Hepatocyte (in vitro differentiated cells): Measurements from ENCODE around the gene CBX6. TPM values are rescaled to one million over a fixed set of nuclear protein-coding genes. Genes with fewer than 3 reads are reported as not detected.

Experiments
- DNase-seq: peaks from one replicate; pipeline ENCODE4 v3.0.0-alpha.2; 2016; ENCODE audit warnings: low spot score
- H2AFZ ChIP-seq: fragments of 200-600 bp; sonication (generic); 2 replicates; pipeline ENCODE4 v1.6.0; 2016; ENCODE audit warnings: antibody characterized with exemption, mild to moderate bottlenecking
- H3K27ac ChIP-seq: fragments of 200-600 bp; sonication (generic); 2 replicates; pipeline ENCODE4 v1.5.1; 2016; ENCODE audit warnings: mild to moderate bottlenecking
- H3K27me3 ChIP-seq: fragments of 200-600 bp; sonication (generic); 2 replicates; pipeline ENCODE4 v1.6.1; 2016
- H3K36me3 ChIP-seq: fragments of 200-600 bp; sonication (generic); replicated peaks from 2 replicates; pipeline ENCODE4 v1.5.1; 2016; ENCODE audit warnings: low read depth; ENCODE audit not compliant: insufficient read depth
- H3K4me1 ChIP-seq: fragments of 200-600 bp; sonication (generic); 2 replicates; pipeline ENCODE4 v1.5.1; 2016; ENCODE audit warnings: mild to moderate bottlenecking, moderate library complexity; ENCODE audit not compliant: insufficient read depth
- H3K4me2 ChIP-seq: fragments of 200-600 bp; sonication (generic); 2 replicates; pipeline ENCODE4 v1.6.0; 2016
- H3K4me3 ChIP-seq: fragments of 200-600 bp; sonication (generic); 2 replicates; pipeline ENCODE4 v1.5.1; 2016; ENCODE audit warnings: mild to moderate bottlenecking
- H3K79me2 ChIP-seq: fragments of 200-600 bp; sonication (generic); 2 replicates; pipeline ENCODE4 v1.6.0; 2017; ENCODE audit warnings: mild to moderate bottlenecking
- H3K9me2 ChIP-seq: fragments of 200-600 bp; sonication (generic); replicated peaks from 2 replicates; pipeline ENCODE4 v1.6.0; 2017; ENCODE audit warnings: mild to moderate bottlenecking; ENCODE audit not compliant: insufficient read depth
- H3K9me3 ChIP-seq: fragments of 200-600 bp; sonication (generic); 2 replicates; pipeline ENCODE4 v1.5.1; 2016; ENCODE audit warnings: low read depth, mild to moderate bottlenecking
- H4K20me1 ChIP-seq: fragments of 200-600 bp; sonication (generic); 2 replicates; pipeline ENCODE4 v1.6.0; 2016; ENCODE audit warnings: mild to moderate bottlenecking; ENCODE audit not compliant: insufficient read depth, poor library complexity, severe bottlenecking
- EZH2 ChIP-seq: fragments of 200-600 bp; sonication (generic); IDR thresholded peaks from 2 replicates; pipeline ENCODE4 v1.6.1; 2016; ENCODE audit warnings: antibody characterized with exemption, mild to moderate bottlenecking, borderline replicate concordance
- EZH2phosphoT487 ChIP-seq: fragments of 200-600 bp; sonication (generic); IDR thresholded peaks from one replicate; pipeline ENCODE4 v1.6.1; 2018; ENCODE audit warnings: antibody characterized with exemption, mild to moderate bottlenecking, low read depth, moderate library complexity; ENCODE audit not compliant: unreplicated experiment, severe bottlenecking
- WGBS: methylation state at CpG from one replicate; pipeline ENCODE4 v1.1.6; 2016; ENCODE audit warnings: low lambda C conversion rate; ENCODE audit errors: missing lambda C conversion rate; 5-methylcytosine and 5-hydroxymethylcytosine counted together
- polyA plus RNA-seq: library from polyadenylated mRNA; unstranded; fragments of >200 nt; fragmentation: Nextera tagmentation; extraction: Ambion mirVana; gene quantifications from 2 replicates; pipeline ENCODE4 v1.2.1, GENCODE V29; 2016
- total RNA-seq: library from RNA; depleted of rRNA; stranded (reverse); fragments of >200 nt; gene quantifications from 2 replicates; pipeline ENCODE4 v1.2.3, GENCODE V29; 2014
- TF ChIP-seq, protein P1 (sequence below): fragments of 200-600 bp; sonication (generic); IDR thresholded peaks from 2 replicates; pipeline ENCODE4 v1.5.1; 2016; ENCODE audit warnings: antibody characterized with exemption, mild to moderate bottlenecking; ENCODE audit not compliant: poor library complexity

Gene CBX6
- total and polyA plus RNA-seq, 2 experiments from 2014 or later = 42.9 to 45.4 TPM

DNA sequence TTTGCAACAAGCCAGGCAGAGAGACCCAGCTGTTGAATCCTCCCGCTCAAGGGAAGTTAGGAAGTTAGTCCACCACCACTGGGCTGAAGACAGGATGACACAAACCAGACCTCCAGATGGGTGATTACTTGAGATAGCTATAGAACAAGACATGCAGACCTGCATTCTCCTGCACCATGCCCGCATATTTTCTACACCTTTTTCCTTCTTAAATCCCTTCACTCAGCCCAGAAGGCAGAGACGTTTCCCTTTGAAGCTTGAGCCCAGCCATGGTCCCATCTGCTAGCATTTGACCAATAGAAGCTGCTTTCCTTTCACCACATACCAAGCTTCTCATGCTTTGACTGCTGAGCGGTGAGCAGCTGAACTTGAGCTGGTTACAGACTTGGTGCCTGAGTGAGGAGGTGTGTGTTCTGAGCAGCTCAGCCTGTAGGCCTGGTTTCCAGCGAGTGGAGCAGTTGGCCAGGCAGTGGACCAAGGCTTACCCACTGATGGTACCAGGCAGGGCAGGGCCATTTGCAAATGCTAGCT is 29.2 kb upstream of the CBX6 start:
- Histone ChIP-seq H4K20me1 (no peaks in the 10 kb centered on the region), H3K9me2 (no peaks in the 10 kb centered on the region), H3K27ac (no peak overlapping the region), H3K4me3 (no peak overlapping the region), H3K27me3 (no peaks in the 10 kb centered on the region), H3K79me2 (no peaks in the 10 kb centered on the region), H3K4me1 (no peaks in the 10 kb centered on the region), H3K36me3 (no peaks in the 10 kb centered on the region), H3K9me3 (peaks cover 3% of the 10 kb centered on the region), H3K4me2 (no peak overlapping the region), H2AFZ (no peak overlapping the region)
- DNase-seq = peak; percentile 28
- TF ChIP-seq EZH2 (no peak), EZH2phosphoT487 (no peak)
- TF ChIP-seq, protein P1, sequence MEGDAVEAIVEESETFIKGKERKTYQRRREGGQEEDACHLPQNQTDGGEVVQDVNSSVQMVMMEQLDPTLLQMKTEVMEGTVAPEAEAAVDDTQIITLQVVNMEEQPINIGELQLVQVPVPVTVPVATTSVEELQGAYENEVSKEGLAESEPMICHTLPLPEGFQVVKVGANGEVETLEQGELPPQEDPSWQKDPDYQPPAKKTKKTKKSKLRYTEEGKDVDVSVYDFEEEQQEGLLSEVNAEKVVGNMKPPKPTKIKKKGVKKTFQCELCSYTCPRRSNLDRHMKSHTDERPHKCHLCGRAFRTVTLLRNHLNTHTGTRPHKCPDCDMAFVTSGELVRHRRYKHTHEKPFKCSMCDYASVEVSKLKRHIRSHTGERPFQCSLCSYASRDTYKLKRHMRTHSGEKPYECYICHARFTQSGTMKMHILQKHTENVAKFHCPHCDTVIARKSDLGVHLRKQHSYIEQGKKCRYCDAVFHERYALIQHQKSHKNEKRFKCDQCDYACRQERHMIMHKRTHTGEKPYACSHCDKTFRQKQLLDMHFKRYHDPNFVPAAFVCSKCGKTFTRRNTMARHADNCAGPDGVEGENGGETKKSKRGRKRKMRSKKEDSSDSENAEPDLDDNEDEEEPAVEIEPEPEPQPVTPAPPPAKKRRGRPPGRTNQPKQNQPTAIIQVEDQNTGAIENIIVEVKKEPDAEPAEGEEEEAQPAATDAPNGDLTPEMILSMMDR = no peak
- 38% methylated on average over 5 of the region's 5 CpGs for WGBS

DNA sequence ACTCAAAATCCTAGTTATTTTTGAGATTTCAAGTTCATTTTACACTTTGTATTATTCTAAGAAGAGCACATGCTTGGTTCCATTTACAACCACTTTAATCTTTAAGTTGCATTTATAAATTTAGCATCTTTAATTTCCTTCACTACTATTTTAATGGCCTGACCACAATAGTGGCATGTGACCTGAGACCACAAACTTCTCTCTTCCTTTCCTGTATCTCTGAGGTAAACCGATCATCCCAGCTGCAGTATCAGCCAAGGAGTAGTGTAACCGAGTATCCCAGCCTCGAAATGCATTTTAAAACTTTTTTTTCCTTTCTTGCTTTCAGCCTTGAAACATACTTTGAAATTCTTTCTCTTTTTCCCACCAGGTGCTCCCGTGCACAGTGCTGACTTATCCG is 28.7 kb upstream of the CBX6 start:
- no peak overlapping the region for H3K4me2 ChIP-seq
- no peaks in the 10 kb centered on the region for H3K9me2 ChIP-seq
- WGBS = 47% methylated on average over 5 of the region's 5 CpGs
- DNase-seq = no peak
- H3K4me1 ChIP-seq = no peaks in the 10 kb centered on the region
- H3K36me3 ChIP-seq = no peaks in the 10 kb centered on the region
- no peaks in the 10 kb centered on the region for H3K79me2 ChIP-seq
- H3K27me3 ChIP-seq = no peaks in the 10 kb centered on the region
- no peak overlapping the region for H3K4me3 ChIP-seq
- TF ChIP-seq, protein P1 = no peak
- TF ChIP-seq EZH2phosphoT487 (no peak), EZH2 (no peak)
- H4K20me1 ChIP-seq = no peaks in the 10 kb centered on the region
- no peak overlapping the region for H3K27ac ChIP-seq
- H3K9me3 ChIP-seq = peaks cover 3% of the 10 kb centered on the region
- H2AFZ ChIP-seq = no peak overlapping the region

DNA sequence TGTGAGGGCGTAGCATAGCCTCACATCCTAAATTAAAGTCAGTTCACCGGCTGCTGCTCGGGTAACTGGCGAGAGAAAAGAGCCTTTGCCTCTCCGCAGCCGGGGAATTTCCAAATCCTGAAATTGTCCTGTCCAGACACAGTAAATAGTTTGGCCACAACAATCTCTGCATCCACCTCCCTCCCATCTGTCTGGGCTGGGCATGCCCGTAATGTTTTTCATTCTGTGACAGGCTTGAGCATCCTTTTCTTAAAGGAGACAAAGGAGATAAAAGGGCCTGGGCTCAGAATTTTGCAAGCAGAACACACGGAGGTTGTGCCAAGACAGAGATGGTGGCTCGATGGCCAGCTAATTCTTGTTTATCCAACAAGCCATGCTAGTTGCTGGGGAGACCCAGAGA is 19.2 kb upstream of the CBX6 start:
- H3K9me2 ChIP-seq = no peaks in the 10 kb centered on the region
- 84% methylated on average over 9 of the region's 9 CpGs for WGBS
- TF ChIP-seq EZH2 = no peak
- no peak for TF ChIP-seq EZH2phosphoT487
- TF ChIP-seq, protein P1 = no peak
- no peaks in the 10 kb centered on the region for H3K4me1 ChIP-seq
- H4K20me1 ChIP-seq = no peaks in the 10 kb centered on the region
- no peak for DNase-seq
- H3K9me3 ChIP-seq = no peaks in the 10 kb centered on the region
- no peak overlapping the region for H3K4me3 ChIP-seq
- H3K79me2 ChIP-seq = no peaks in the 10 kb centered on the region
- no peak overlapping the region for H3K27ac ChIP-seq
- H3K36me3 ChIP-seq = no peaks in the 10 kb centered on the region
- H3K4me2 ChIP-seq = no peak overlapping the region
- H3K27me3 ChIP-seq = no peaks in the 10 kb centered on the region
- no peak overlapping the region for H2AFZ ChIP-seq

DNA sequence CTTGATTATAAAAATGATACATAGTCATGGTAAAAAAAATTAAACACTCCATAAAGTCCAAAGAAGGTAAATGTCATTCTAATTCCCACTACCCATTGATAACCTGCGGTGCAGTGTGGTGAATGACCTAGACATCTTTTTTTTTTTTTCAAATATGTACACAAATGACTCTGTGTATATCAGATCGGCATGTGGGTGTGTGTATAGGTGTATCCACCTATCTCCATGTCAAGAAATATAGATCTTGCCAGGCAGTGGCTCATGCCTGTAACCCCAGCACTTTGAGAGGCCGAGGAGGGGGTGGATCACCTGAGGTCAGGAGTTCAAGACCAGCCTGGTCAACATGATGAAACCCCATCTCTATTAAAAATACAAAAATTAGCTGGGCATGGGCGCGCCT is 18.4 kb upstream of the CBX6 start:
- DNase-seq = no peak
- TF ChIP-seq, protein P1 = no peak
- TF ChIP-seq EZH2phosphoT487 = no peak
- no peak for TF ChIP-seq EZH2
- H3K9me3 ChIP-seq = no peaks in the 10 kb centered on the region
- 85% methylated on average over 5 of the region's 5 CpGs for WGBS
- H3K36me3 ChIP-seq = no peaks in the 10 kb centered on the region
- no peak overlapping the region for H2AFZ ChIP-seq
- no peak overlapping the region for H3K4me3 ChIP-seq
- no peaks in the 10 kb centered on the region for H3K79me2 ChIP-seq
- H3K4me1 ChIP-seq = no peaks in the 10 kb centered on the region
- no peaks in the 10 kb centered on the region for H4K20me1 ChIP-seq
- H3K4me2 ChIP-seq = no peak overlapping the region
- H3K27ac ChIP-seq = no peak overlapping the region
- H3K9me2 ChIP-seq = no peaks in the 10 kb centered on the region
- H3K27me3 ChIP-seq = no peaks in the 10 kb centered on the region
